Fibroblast of lung (primary cell): ENCODE measurements around the gene MBTPS2. TPM values are rescaled to one million over a fixed set of nuclear protein-coding genes. Genes with fewer than 3 reads are reported as not detected.

ENCODE experiments used
- DNase-seq, 2 donors: peaks; one replicate each; pipeline versions ENCODE4 v3.0.0 to v3.0.0-alpha.2; 2010; ENCODE audit warnings: low read depth in 2 of 2
- H2AFZ ChIP-seq: 2 replicates; pipeline ENCODE4 v1.5.1; 2012; ENCODE audit warnings: low read length, control low read depth, inconsistent platforms
- H3K27ac ChIP-seq: 2 replicates; pipeline ENCODE4 v1.5.1; 2011; ENCODE audit warnings: low read length, control low read depth; ENCODE audit not compliant: insufficient read depth
- H3K27me3 ChIP-seq: 2 replicates; pipeline ENCODE4 v1.5.1; 2011; ENCODE audit warnings: mild to moderate bottlenecking, low read length; ENCODE audit not compliant: control insufficient read depth, insufficient read depth
- H3K36me3 ChIP-seq: 2 replicates; pipeline ENCODE4 v1.5.1; 2011; ENCODE audit warnings: low read length; ENCODE audit not compliant: control insufficient read depth, insufficient read depth
- H3K4me1 ChIP-seq: 2 replicates; pipeline ENCODE4 v1.5.1; 2011; ENCODE audit warnings: low read length; ENCODE audit not compliant: control insufficient read depth, insufficient read depth; ENCODE audit errors: extremely low read depth
- H3K4me2 ChIP-seq: 2 replicates; pipeline ENCODE4 v1.5.1; 2011; ENCODE audit warnings: low read length, control low read depth; ENCODE audit not compliant: insufficient read depth; ENCODE audit errors: extremely low read depth
- H3K4me3 ChIP-seq, 4 experiments: fragments of 200-600 bp in 1 of 4; sonication (generic) in 1 of 4; replicated peaks in 1 of 4; 2 replicates each; pipeline ENCODE4 v1.5.1; 2011 to 2016; ENCODE audit warnings: low read length in 4 of 4, low read depth in 3 of 4, mild to moderate bottlenecking in 3 of 4, control low read depth in 2 of 4, inconsistent platforms in 1 of 4, mixed read lengths in 1 of 4; ENCODE audit not compliant: insufficient read depth in 1 of 4; ENCODE audit errors: control extremely low read depth in 1 of 4
- H3K79me2 ChIP-seq: 2 replicates; pipeline ENCODE4 v1.5.1; 2012; ENCODE audit warnings: mild to moderate bottlenecking, low read length, inconsistent platforms; ENCODE audit not compliant: control insufficient read depth, insufficient read depth
- H3K9ac ChIP-seq: 2 replicates; pipeline ENCODE4 v1.5.1; 2011; ENCODE audit warnings: mild to moderate bottlenecking, low read length, control low read depth; ENCODE audit not compliant: insufficient read depth
- H3K9me3 ChIP-seq: 2 replicates; pipeline ENCODE4 v1.5.1; 2012; ENCODE audit warnings: low read depth, low read length; ENCODE audit not compliant: control insufficient read depth, insufficient read depth
- H4K20me1 ChIP-seq: 2 replicates; pipeline ENCODE4 v1.5.1; 2011; ENCODE audit warnings: low read length; ENCODE audit not compliant: control insufficient read depth, insufficient read depth; ENCODE audit errors: extremely low read depth
- EZH2 ChIP-seq: IDR thresholded peaks from 2 replicates; pipeline ENCODE4 v1.5.1; 2012; ENCODE audit warnings: low read length, control low read depth, mild to moderate bottlenecking; ENCODE audit errors: missing control alignments
- polyA plus RNA-seq, 2 donors: library from polyadenylated mRNA; depleted of rRNA in 1 of 2; stranded (reverse) in 1 of 2; unstranded in 1 of 2; fragments of >200 nt; gene quantifications; 2 replicates each; pipeline ENCODE4 v1.2.1, GENCODE V29; 2011 to 2012; ENCODE audit warnings: missing spikeins in 1 of 2
- total RNA-seq: library from RNA; depleted of rRNA; stranded (reverse); fragments of >200 nt; gene quantifications from 2 replicates; pipeline ENCODE4 v1.2.1, GENCODE V29; 2014
- TF ChIP-seq, protein P1 (sequence below), 2 donors: IDR thresholded peaks in 1 of 2; conservative IDR thresholded peaks in 1 of 2; 1 replicate in 1 of 2; 2 replicates in 1 of 2; pipeline ENCODE4 v1.5.1; 2011 to 2012; ENCODE audit warnings: low read length in 2 of 2, control low read depth in 1 of 2, inconsistent platforms in 1 of 2, low read depth in 1 of 2, mild to moderate bottlenecking in 1 of 2

The MBTPS2 gene
- total and polyA plus RNA-seq, 2 donors (not counting 1 experiment from before 2014, with no cell fraction given) = 13.0 to 31.9 TPM

DNA sequence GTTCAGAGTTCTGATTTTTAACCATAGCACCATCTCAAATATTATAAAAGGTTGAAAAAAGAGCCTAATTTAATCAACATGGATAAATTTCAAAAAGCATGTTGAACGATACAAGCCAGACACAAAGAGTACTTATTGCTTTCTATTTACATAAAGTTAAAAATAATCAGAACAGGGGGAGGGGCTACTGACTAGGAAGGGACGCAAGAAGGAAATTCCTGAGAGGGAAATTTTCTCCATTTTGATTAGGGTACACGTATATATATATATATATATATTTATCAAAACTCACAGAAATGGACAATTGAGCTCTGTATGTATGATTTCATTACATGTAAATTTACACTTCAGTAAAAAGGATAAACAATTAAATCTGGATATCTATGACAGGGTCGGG, 482 bp upstream of the MBTPS2 start:
- DNase-seq = peak; percentile 25 to 68
- H3K9me3 ChIP-seq = no peaks in the 10 kb centered on the region
- TF ChIP-seq, protein P1, sequence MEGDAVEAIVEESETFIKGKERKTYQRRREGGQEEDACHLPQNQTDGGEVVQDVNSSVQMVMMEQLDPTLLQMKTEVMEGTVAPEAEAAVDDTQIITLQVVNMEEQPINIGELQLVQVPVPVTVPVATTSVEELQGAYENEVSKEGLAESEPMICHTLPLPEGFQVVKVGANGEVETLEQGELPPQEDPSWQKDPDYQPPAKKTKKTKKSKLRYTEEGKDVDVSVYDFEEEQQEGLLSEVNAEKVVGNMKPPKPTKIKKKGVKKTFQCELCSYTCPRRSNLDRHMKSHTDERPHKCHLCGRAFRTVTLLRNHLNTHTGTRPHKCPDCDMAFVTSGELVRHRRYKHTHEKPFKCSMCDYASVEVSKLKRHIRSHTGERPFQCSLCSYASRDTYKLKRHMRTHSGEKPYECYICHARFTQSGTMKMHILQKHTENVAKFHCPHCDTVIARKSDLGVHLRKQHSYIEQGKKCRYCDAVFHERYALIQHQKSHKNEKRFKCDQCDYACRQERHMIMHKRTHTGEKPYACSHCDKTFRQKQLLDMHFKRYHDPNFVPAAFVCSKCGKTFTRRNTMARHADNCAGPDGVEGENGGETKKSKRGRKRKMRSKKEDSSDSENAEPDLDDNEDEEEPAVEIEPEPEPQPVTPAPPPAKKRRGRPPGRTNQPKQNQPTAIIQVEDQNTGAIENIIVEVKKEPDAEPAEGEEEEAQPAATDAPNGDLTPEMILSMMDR (conservative IDR thresholded peaks at IDR 0.05 in 1 of 2, IDR thresholded peaks at IDR 0.05 in 1 of 2; ENCODE audit: low read depth in 1 of 2, low read length in 2 of 2) = no peak
- no peak for TF ChIP-seq EZH2

DNA sequence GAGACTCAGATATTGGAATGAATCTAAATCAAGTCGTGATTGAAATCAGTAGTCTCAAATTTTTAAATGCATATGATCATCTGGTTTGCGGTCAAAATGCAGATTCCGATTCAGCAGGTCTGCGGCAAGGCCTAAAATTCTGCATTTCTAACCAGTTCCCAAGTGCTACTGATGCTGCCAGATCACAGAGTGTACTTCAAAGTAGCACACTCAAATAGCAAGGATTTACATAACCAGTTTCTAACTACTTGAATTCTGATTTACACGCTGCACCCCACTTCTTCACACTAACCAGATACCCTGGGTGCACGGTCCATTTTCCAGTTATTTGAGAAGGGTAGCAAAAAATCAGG, 752 bp downstream of the MBTPS2 start:
- TF ChIP-seq, protein P1 (conservative IDR thresholded peaks at IDR 0.05 in 1 of 2, IDR thresholded peaks at IDR 0.05 in 1 of 2; ENCODE audit: low read depth in 1 of 2, low read length in 2 of 2) = no peak
- no peak for TF ChIP-seq EZH2
- Histone ChIP-seq H3K4me1 (peaks cover 2% of the 10 kb centered on the region), H3K27me3 (no peaks in the 10 kb centered on the region), H3K9ac (peak overlapping the region; percentile 82), H4K20me1 (no peaks in the 10 kb centered on the region), H3K9me3 (no peaks in the 10 kb centered on the region), H3K79me2 (peaks cover 12% of the 10 kb centered on the region), H3K27ac (peak overlapping the region; percentile 82), H3K4me2 (peak overlapping the region; percentile 85), H2AFZ (peak overlapping the region; percentile 5), H3K4me3 (peak overlapping the region; percentile 65 to 92 (median 69)), H3K36me3 (no peaks in the 10 kb centered on the region)
- DNase-seq = peak in 1 of 2 donors; percentile 34

More for the DNA sequence above, 482 bp upstream of the MBTPS2 start:
- Histone ChIP-seq H3K4me1 (peaks cover 2% of the 10 kb centered on the region), H3K79me2 (peaks cover 12% of the 10 kb centered on the region), H3K27me3 (no peaks in the 10 kb centered on the region), H3K27ac (peak overlapping the region; percentile 82), H3K4me3 (peak overlapping the region; percentile 38 to 92 (median 68)), H4K20me1 (no peaks in the 10 kb centered on the region), H3K4me2 (peak overlapping the region; percentile 68), H3K36me3 (no peaks in the 10 kb centered on the region), H2AFZ (peak overlapping the region; percentile 78), H3K9ac (peak overlapping the region; percentile 58)

DNA sequence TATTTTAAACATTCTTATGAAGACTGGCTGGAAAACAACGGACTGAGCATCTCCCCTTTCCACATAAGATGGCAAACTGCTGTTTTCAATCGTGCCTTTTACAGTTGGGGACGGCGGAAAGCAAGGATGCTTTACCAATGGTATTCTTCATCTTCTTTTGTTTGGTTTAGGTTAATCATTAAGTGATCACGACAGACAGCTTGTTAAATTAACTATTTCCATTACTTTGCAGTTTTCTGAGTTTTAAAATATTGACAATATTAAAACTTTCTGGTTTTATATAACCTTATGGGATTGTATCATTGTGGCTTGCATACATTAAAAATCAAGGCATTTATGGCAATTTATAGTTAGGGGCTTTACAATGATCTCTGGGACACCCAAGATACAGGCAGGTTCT, 3.8 kb downstream of the MBTPS2 start:
- no peak overlapping the region for H3K4me2 ChIP-seq
- H3K27ac ChIP-seq = no peak overlapping the region
- peaks cover 12% of the 10 kb centered on the region for H3K79me2 ChIP-seq
- no peak overlapping the region for H2AFZ ChIP-seq
- H4K20me1 ChIP-seq = no peaks in the 10 kb centered on the region
- H3K9me3 ChIP-seq = no peaks in the 10 kb centered on the region
- H3K4me1 ChIP-seq = peaks cover 2% of the 10 kb centered on the region
- H3K4me3 ChIP-seq = no peak overlapping the region
- no peak overlapping the region for H3K9ac ChIP-seq
- no peak for DNase-seq
- TF ChIP-seq, protein P1 (conservative IDR thresholded peaks at IDR 0.05 in 1 of 2, IDR thresholded peaks at IDR 0.05 in 1 of 2; ENCODE audit: low read depth in 1 of 2, low read length in 2 of 2) = no peak
- no peak for TF ChIP-seq EZH2
- no peaks in the 10 kb centered on the region for H3K36me3 ChIP-seq
- H3K27me3 ChIP-seq = no peaks in the 10 kb centered on the region
